Prostate gland (tissue), 2 donors: ENCODE results near the gene MTFR1L. TPM values are rescaled to one million over a fixed set of nuclear protein-coding genes. Genes with fewer than 3 reads are reported as not detected.
A peak's percentile ranks its signal among the peaks of the same experiment; 100 is the strongest.

Source experiments
- DNase-seq: peaks from one replicate; pipeline ENCODE4 v3.0.0-alpha.2; 2019; ENCODE audit warnings: low spot score
- H3K27ac ChIP-seq, 2 donors: fragments of 200-600 bp; sonication (generic); 2 replicates each; pipeline ENCODE4 v1.5.1; 2017 to 2019
- H3K27me3 ChIP-seq: fragments of 200-600 bp; sonication (generic); replicated peaks from 2 replicates; pipeline ENCODE4 v1.5.1; 2019; ENCODE audit not compliant: insufficient read depth
- H3K36me3 ChIP-seq, 2 donors: fragments of 200-600 bp; sonication (generic); 1 replicate in 1 of 2; 2 replicates in 1 of 2; pipeline versions ENCODE4 v1.5.1 to v1.8.1; 2017 to 2019
- H3K4me1 ChIP-seq: fragments of 200-600 bp; sonication (generic); replicated peaks from 2 replicates; pipeline ENCODE4 v1.5.1; 2019
- H3K4me3 ChIP-seq, 2 donors: fragments of 200-600 bp; sonication (generic); 2 replicates each; pipeline ENCODE4 v1.5.1; 2017 to 2019
- H3K9me3 ChIP-seq: fragments of 200-600 bp; sonication (generic); 2 replicates; pipeline ENCODE4 v1.5.1; 2017
- CTCF ChIP-seq, 4 experiments: fragments of 200-600 bp in 2 of 4; fragments of 450-650 bp in 2 of 4; sonication (generic) in 2 of 4; IDR thresholded peaks; 1 replicate in 3 of 4; 2 replicates in 1 of 4; pipeline ENCODE4 v1.5.1; 2016 to 2019; ENCODE audit warnings: antibody characterized with exemption in 4 of 4, mild to moderate bottlenecking in 2 of 4, moderate library complexity in 2 of 4
- POLR2A ChIP-seq: fragments of 450-650 bp; IDR thresholded peaks from one replicate; pipeline ENCODE4 v1.6.1; 2016; ENCODE audit warnings: antibody characterized with exemption, mild to moderate bottlenecking
- POLR2AphosphoS5 ChIP-seq: sonication (generic); formaldehyde crosslinking; IDR thresholded peaks from one replicate; pipeline ENCODE4 v1.6.1; 2017; ENCODE audit warnings: antibody characterized with exemption
- WGBS: methylation state at CpG from one replicate; pipeline ENCODE4 v1.1.5; 2018; 5-methylcytosine and 5-hydroxymethylcytosine counted together
- intact Hi-C: fragments of 100-400 bp; cut with DNase I; formaldehyde crosslinking; loops from one replicate; pipeline ENCODE4 v1.14.2; 2022
- total RNA-seq, 2 donors: library from RNA; depleted of rRNA; stranded (reverse); fragments of >200 nt; gene quantifications; one replicate each; pipeline ENCODE4 v1.1.0, GENCODE V29; 2016

The MTFR1L gene
- total RNA-seq, 2 donors from 2014 or later, result 82.2 to 112 TPM

- WGBS, result 47% methylated on average over 22 of the region's 22 CpGs
- TF ChIP-seq POLR2AphosphoS5, result peak; percentile 87
- TF ChIP-seq POLR2A, result no peak
- DNase-seq, result peak; percentile 88
- H3K9me3 ChIP-seq, result no peaks in the 10 kb centered on the region
- no peaks in the 10 kb centered on the region for H3K36me3 ChIP-seq
- intact Hi-C loops, result loop anchor here (5.0 to 10.0 kb wide), 2 partner anchors 54 to 101 kb away; no protein-coding TSS in a partner anchor
- no peak overlapping the region for H3K4me3 ChIP-seq
- peak overlapping the region; percentile 71 to 75 for H3K27ac ChIP-seq
- H3K4me1 ChIP-seq, result peaks cover 18% of the 10 kb centered on the region
- H3K27me3 ChIP-seq, result no peaks in the 10 kb centered on the region
Observed at GRCh38 chr1:25795946-25796810, 23.6 kb upstream of the MTFR1L start.

- Histone ChIP-seq H3K27me3 (no peaks in the 10 kb centered on the region), H3K4me1 (peaks cover 20% of the 10 kb centered on the region), H3K4me3 (no peak overlapping the region), H3K27ac (peak overlapping the region; percentile 71 to 75), H3K9me3 (no peaks in the 10 kb centered on the region), H3K36me3 (no peaks in the 10 kb centered on the region)
- no peak for TF ChIP-seq POLR2A
- peak; percentile 74 for TF ChIP-seq POLR2AphosphoS5
- TF ChIP-seq CTCF (IDR thresholded peaks at IDR 0.05), result peak; percentile 65 to 95 (median 86)
- peak; percentile 87 for DNase-seq
- WGBS, result 5% methylated on average over 19 of the region's 19 CpGs
- intact Hi-C loops, result loop anchor here (5.0 to 10.0 kb wide), 2 partner anchors 55 to 102 kb away; no protein-coding TSS in a partner anchor
Observed at GRCh38 chr1:25796811-25797458, 22.8 kb upstream of the MTFR1L start.

DNA sequence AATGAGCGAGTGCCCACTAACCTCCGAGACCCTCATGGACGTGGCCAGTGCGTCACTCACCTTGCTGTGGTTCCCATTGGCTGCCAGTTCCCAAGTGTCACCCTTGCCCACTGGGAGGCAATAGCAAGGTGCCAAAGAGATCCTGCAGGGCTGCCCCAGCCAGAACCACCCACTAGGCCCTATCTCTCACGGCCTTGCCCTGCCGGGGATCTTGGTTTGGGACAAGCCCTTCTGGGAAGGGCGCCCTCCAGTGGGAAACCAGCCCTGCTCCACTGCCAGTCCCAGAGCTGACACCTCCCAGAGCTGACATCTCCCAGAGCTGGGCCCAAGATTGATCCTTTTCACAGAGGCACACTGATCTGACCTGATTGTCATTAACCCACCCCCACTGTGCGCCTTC is 21.8 kb upstream of the MTFR1L start:
- no peaks in the 10 kb centered on the region for H3K27me3 ChIP-seq
- no peak overlapping the region for H3K4me3 ChIP-seq
- H3K27ac ChIP-seq, result peak overlapping the region in 1 of 2 donors; percentile 25
- 83% methylated on average over 5 of the region's 8 CpGs for WGBS
- H3K36me3 ChIP-seq, result no peaks in the 10 kb centered on the region
- intact Hi-C loops, result loop anchor here (2.0 to 10.0 kb wide), 3 partner anchors 56 to 187 kb away; no protein-coding TSS in a partner anchor
- no peak for DNase-seq
- TF ChIP-seq CTCF (IDR thresholded peaks at IDR 0.05) (peak in 2 of 4 experiments; percentile 34 to 40), POLR2A (no peak), POLR2AphosphoS5 (no peak)
- no peaks in the 10 kb centered on the region for H3K9me3 ChIP-seq
- H3K4me1 ChIP-seq, result peaks cover 26% of the 10 kb centered on the region

DNA sequence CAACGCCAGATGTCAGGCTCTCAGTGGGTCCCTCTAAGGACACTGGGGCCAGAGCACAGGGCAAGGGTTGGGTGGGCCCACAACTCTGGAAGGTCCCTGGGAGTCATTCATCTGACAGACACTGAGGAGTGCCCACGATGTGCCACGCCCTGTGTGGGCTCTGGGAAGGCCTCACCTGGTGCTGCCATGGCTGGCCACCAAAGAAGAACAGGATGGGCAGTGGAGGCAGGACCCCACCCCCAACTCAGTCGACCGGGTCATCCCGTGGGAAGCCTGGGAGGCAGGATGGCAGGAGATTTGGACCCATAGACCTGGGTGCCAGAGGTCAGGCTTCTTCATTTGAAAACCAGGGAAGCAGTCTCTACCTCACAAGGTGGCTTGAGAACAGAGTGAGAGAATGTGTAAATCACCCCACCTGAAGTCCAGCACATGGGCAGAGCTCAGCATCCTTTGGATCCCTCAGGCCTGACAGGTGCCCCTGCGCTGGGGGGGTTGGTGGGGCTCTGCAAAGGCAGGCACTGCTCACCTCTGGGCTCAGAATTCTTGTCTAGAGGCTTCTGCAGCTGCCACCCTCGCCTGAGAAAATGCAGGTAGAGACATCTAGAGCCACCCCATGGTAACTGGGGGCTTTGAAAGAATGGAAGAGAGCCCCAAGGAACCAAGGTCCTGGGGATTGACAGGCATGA is 20.9 kb upstream of the MTFR1L start:
- H3K27ac ChIP-seq, result no peak overlapping the region
- no peak overlapping the region for H3K4me3 ChIP-seq
- WGBS, result 85% methylated on average over 8 of the region's 8 CpGs
- TF ChIP-seq POLR2AphosphoS5, result no peak
- TF ChIP-seq CTCF (IDR thresholded peaks at IDR 0.05), result no peak
- no peak for TF ChIP-seq POLR2A
- H3K27me3 ChIP-seq, result no peaks in the 10 kb centered on the region
- H3K9me3 ChIP-seq, result no peaks in the 10 kb centered on the region
- intact Hi-C loops, result loop anchor here (2.0 to 10.0 kb wide), 3 partner anchors 57 to 188 kb away; no protein-coding TSS in a partner anchor
- no peak for DNase-seq
- peaks cover 28% of the 10 kb centered on the region for H3K4me1 ChIP-seq
- H3K36me3 ChIP-seq, result no peaks in the 10 kb centered on the region
